ENCODE results near the gene ERG28. TPM values are rescaled to one million over a fixed set of nuclear protein-coding genes. Genes with fewer than 3 reads are reported as not detected.

The ERG28 gene
- total RNA-seq, 2 experiments from 2014 or later: 9.8 to 24.0 TPM

DNA sequence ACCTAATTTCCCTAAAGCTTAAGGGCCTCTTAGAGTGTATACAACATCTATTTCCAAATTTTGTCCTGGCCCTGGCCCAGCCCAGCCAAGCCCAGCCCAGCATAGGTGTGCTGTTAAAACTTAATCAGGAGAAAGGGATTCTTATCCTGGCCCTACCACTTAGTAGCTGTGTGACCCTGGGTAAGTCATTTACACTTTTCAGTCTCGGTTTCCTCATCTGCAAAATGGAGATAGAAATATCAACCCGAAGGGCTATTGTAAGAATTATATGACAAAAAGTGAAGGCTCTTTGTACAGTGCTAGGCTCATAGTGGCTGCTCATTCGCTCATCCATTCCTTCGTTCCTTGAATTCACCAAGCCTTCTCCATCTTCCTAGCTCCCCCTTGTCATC is 442 bp downstream of the ERG28 start:
- no peaks in the 10 kb centered on the region for H4K20me1 ChIP-seq (ENCODE audit: insufficient read depth, low read length)
- peak; percentile 11 for DNase-seq (ENCODE audit: low spot score)
- peak overlapping the region; percentile 97 for H2AFZ ChIP-seq (ENCODE audit: low read length)
- ChIA-PET CTCF (ENCODE audit: unreplicated experiment) (interaction anchor here (0.6 to 1.0 kb wide), 2 partner anchors 13 to 25 kb away, joined by 3 read pairs; no protein-coding TSS in a partner anchor), POLR2A (interaction anchor here (0.6 to 2.1 kb wide), 9 partner anchors 9 to 1062 kb away, joined by 3 to 8 read pairs (median 6); no protein-coding TSS in a partner anchor)
- peaks cover 27% of the 10 kb centered on the region; the same call in 1 of the 2 replicates for H3K79me2 ChIP-seq (ENCODE audit: insufficient read depth, low read depth, low read length)
- peak overlapping the region; percentile 97 for H3K4me2 ChIP-seq (ENCODE audit: low read length)
- H3K4me1 ChIP-seq (ENCODE audit: insufficient read depth, low read length, poor library complexity, severe bottlenecking): peaks cover 18% of the 10 kb centered on the region
- BruUV-seq (replicated peaks): TSS peak; percentile 72
- no peaks in the 10 kb centered on the region for H3K9me3 ChIP-seq (ENCODE audit: low read length)
- peaks cover 33% of the 10 kb centered on the region for H3K36me3 ChIP-seq (ENCODE audit: insufficient read depth, low read length)
- TF ChIP-seq, protein P1, sequence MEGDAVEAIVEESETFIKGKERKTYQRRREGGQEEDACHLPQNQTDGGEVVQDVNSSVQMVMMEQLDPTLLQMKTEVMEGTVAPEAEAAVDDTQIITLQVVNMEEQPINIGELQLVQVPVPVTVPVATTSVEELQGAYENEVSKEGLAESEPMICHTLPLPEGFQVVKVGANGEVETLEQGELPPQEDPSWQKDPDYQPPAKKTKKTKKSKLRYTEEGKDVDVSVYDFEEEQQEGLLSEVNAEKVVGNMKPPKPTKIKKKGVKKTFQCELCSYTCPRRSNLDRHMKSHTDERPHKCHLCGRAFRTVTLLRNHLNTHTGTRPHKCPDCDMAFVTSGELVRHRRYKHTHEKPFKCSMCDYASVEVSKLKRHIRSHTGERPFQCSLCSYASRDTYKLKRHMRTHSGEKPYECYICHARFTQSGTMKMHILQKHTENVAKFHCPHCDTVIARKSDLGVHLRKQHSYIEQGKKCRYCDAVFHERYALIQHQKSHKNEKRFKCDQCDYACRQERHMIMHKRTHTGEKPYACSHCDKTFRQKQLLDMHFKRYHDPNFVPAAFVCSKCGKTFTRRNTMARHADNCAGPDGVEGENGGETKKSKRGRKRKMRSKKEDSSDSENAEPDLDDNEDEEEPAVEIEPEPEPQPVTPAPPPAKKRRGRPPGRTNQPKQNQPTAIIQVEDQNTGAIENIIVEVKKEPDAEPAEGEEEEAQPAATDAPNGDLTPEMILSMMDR (conservative IDR thresholded peaks at IDR 0.05; ENCODE audit: low read length): no peak
- TF ChIP-seq EZH2phosphoT487 (IDR thresholded peaks at IDR 0.05; ENCODE audit: borderline replicate concordance, low read depth, low read length): no peak
- intact Hi-C loops (cut with micrococcal nuclease; ENCODE audit: unreplicated experiment): no loop called here
- no peaks in the 10 kb centered on the region for H3K9me2 ChIP-seq (ENCODE audit: insufficient read depth, low read length)
- H3K27ac ChIP-seq (ENCODE audit: low read depth, low read length, poor library complexity, severe bottlenecking): peak overlapping the region; percentile 56
- peak overlapping the region; percentile 95 for H3K4me3 ChIP-seq (ENCODE audit: low read depth, low read length, poor library complexity, severe bottlenecking)

DNA sequence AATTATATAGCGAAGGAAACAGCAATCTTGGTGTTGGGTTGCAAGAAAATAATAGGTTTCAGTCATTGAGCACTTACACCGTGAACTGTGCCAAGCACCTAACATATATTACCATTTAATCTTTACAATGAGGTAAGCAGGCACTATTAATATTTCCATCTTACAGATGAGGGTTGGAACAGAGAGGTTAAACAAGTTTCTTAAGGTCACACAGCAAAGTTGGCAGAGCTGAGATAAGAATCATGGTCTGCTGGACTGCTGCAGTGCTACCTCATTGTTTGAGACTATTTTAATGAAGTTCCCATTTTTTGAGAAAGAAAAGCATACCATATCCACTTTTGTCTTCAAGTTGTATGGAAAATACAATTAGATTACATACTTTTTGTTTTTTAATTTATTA is 1.7 kb downstream of the ERG28 start:
- no peaks in the 10 kb centered on the region for H4K20me1 ChIP-seq (ENCODE audit: insufficient read depth, low read length)
- ChIA-PET POLR2A (interaction anchor here (0.6 to 0.9 kb wide), 3 partner anchors 13 to 164 kb away, joined by 3 to 5 read pairs (median 3); no protein-coding TSS in a partner anchor), CTCF (ENCODE audit: unreplicated experiment) (no interaction called here)
- no peaks in the 10 kb centered on the region for H3K9me2 ChIP-seq (ENCODE audit: insufficient read depth, low read length)
- no peak overlapping the region for H3K27ac ChIP-seq (ENCODE audit: low read depth, low read length, poor library complexity, severe bottlenecking)
- no peak overlapping the region for H3K4me3 ChIP-seq (ENCODE audit: low read depth, low read length, poor library complexity, severe bottlenecking)
- no peak for DNase-seq (ENCODE audit: low spot score)
- no peak overlapping the region for H3K4me2 ChIP-seq (ENCODE audit: low read length)
- intact Hi-C loops (cut with micrococcal nuclease; ENCODE audit: unreplicated experiment): loop anchor here (5.0 kb wide), 1 partner anchor 352 kb away; no protein-coding TSS in a partner anchor
- peaks cover 34% of the 10 kb centered on the region; the same call in 1 of the 2 replicates for H3K36me3 ChIP-seq (ENCODE audit: insufficient read depth, low read length)
- no TSS peak for BruUV-seq (replicated peaks)
- H2AFZ ChIP-seq (ENCODE audit: low read length): no peak overlapping the region
- no peaks in the 10 kb centered on the region for H3K9me3 ChIP-seq (ENCODE audit: low read length)
- H3K4me1 ChIP-seq (ENCODE audit: insufficient read depth, low read length, poor library complexity, severe bottlenecking): peaks cover 18% of the 10 kb centered on the region
- H3K79me2 ChIP-seq (ENCODE audit: insufficient read depth, low read depth, low read length): peaks cover 27% of the 10 kb centered on the region; the same call in 1 of the 2 replicates
- no peak for TF ChIP-seq EZH2phosphoT487 (IDR thresholded peaks at IDR 0.05; ENCODE audit: borderline replicate concordance, low read depth, low read length)
- TF ChIP-seq, protein P1 (conservative IDR thresholded peaks at IDR 0.05; ENCODE audit: low read length): no peak

DNA sequence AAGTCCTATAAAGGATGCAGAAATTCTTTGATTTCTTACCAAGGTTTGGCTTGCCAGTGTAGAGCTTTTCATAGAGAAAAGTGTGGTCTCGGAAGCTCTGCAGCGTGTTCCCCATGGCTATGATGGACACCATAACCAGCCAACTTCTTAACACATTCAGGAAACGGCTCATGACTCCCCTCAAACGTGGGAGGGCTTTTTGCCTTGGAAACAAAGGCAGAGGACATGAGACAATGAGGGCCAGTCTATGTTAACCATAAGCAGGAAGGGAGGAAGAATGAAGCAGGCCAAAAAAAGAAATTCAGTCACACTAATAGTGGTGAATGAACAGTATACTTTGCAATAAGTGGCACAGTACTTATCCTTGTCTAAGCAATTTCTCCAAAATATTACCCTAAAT is 3.3 kb downstream of the ERG28 start:
- intact Hi-C loops (cut with micrococcal nuclease; ENCODE audit: unreplicated experiment): loop anchor here (5.0 kb wide), 1 partner anchor 350 kb away; no protein-coding TSS in a partner anchor
- BruUV-seq (replicated peaks): no TSS peak
- POLR2A ChIA-PET: interaction anchor here (0.7 kb wide), 1 partner anchor 44 kb away, joined by 3 read pairs; no protein-coding TSS in a partner anchor

More for the DNA sequence above, 3.3 kb downstream of the ERG28 start:
- DNase-seq (ENCODE audit: low spot score): no peak
- Histone ChIP-seq H3K9me3 (ENCODE audit: low read length) (no peaks in the 10 kb centered on the region), H3K27ac (ENCODE audit: low read depth, low read length, poor library complexity, severe bottlenecking) (no peak overlapping the region), H3K36me3 (ENCODE audit: insufficient read depth, low read length) (peaks cover 34% of the 10 kb centered on the region; the same call in 1 of the 2 replicates), H3K79me2 (ENCODE audit: insufficient read depth, low read depth, low read length) (peaks cover 21% of the 10 kb centered on the region; the same call in 1 of the 2 replicates), H3K4me1 (ENCODE audit: insufficient read depth, low read length, poor library complexity, severe bottlenecking) (peaks cover 13% of the 10 kb centered on the region), H2AFZ (ENCODE audit: low read length) (no peak overlapping the region), H3K4me3 (ENCODE audit: low read depth, low read length, poor library complexity, severe bottlenecking) (no peak overlapping the region), H4K20me1 (ENCODE audit: insufficient read depth, low read length) (no peaks in the 10 kb centered on the region), H3K4me2 (ENCODE audit: low read length) (no peak overlapping the region), H3K9me2 (ENCODE audit: insufficient read depth, low read length) (no peaks in the 10 kb centered on the region)
- no peak for TF ChIP-seq EZH2phosphoT487 (IDR thresholded peaks at IDR 0.05; ENCODE audit: borderline replicate concordance, low read depth, low read length)
- TF ChIP-seq, protein P1 (conservative IDR thresholded peaks at IDR 0.05; ENCODE audit: low read length): no peak
- CTCF ChIA-PET (ENCODE audit: unreplicated experiment): interaction anchor here (1.6 kb wide), 1 partner anchor 80 kb away, joined by 3 read pairs; no protein-coding TSS in a partner anchor
